RWPE2 (cell line): ENCODE results near the gene DHRS2.
"Not testable (repeated sequence)": the region's sequence is repeated elsewhere in the genome, so short reads cannot be mapped to it uniquely, and the experiment has no call there.

ENCODE experiments used
- ATAC-seq: fragments of 200-7000 bp; cut with Tn5 transposase; 3 replicates; pipeline ENCODE4 v1.9.1; 2021; ENCODE audit warnings: low read depth
- DNase-seq: peaks from one replicate; pipeline ENCODE4 v3.0.0-alpha.2; 2020; ENCODE audit warnings: low spot score
- H3K27ac ChIP-seq: fragments of 450-650 bp; 2 replicates; pipeline ENCODE4 v1.5.1; 2017; ENCODE audit warnings: mild to moderate bottlenecking; ENCODE audit not compliant: poor library complexity, severe bottlenecking
- H3K27me3 ChIP-seq: fragments of 250-450 bp; sonication (Bioruptor Pico); 2 replicates; pipeline ENCODE4 v1.5.1; 2021; ENCODE audit warnings: mild to moderate bottlenecking, moderate library complexity; ENCODE audit not compliant: insufficient read depth, poor library complexity, severe bottlenecking
- H3K36me3 ChIP-seq: fragments of 250-450 bp; sonication (Bioruptor Pico); 2 replicates; pipeline ENCODE4 v1.5.1; 2020; ENCODE audit warnings: low read depth, mild to moderate bottlenecking, moderate library complexity
- H3K4me1 ChIP-seq: fragments of 250-450 bp; sonication (Bioruptor Pico); 2 replicates; pipeline ENCODE4 v1.5.1; 2021; ENCODE audit warnings: mild to moderate bottlenecking, moderate library complexity; ENCODE audit not compliant: insufficient read depth, poor library complexity, severe bottlenecking
- H3K4me3 ChIP-seq: fragments of 250-450 bp; sonication (Bioruptor Pico); 2 replicates; pipeline ENCODE4 v1.5.1; 2021; ENCODE audit warnings: mild to moderate bottlenecking, moderate library complexity; ENCODE audit not compliant: severe bottlenecking
- H3K9me3 ChIP-seq: fragments of 250-450 bp; sonication (Bioruptor Pico); 2 replicates; pipeline ENCODE4 v1.5.1; 2021; ENCODE audit warnings: mild to moderate bottlenecking, moderate library complexity; ENCODE audit not compliant: severe bottlenecking
- CTCF ChIP-seq: fragments of 450-650 bp; IDR thresholded peaks from one replicate; pipeline ENCODE4 v1.5.1; 2017; ENCODE audit warnings: mild to moderate bottlenecking, moderate library complexity; ENCODE audit not compliant: poor library complexity, severe bottlenecking

Gene DHRS2

GRCh38 chr14:23675337-23675736, 39.2 kb downstream of the DHRS2 start:
- no peaks in the 10 kb centered on the region for H3K4me1 ChIP-seq
- no peaks in the 10 kb centered on the region for H3K36me3 ChIP-seq
- no peak overlapping the region for H3K27ac ChIP-seq
- TF ChIP-seq CTCF = no peak
- ATAC-seq (no peak), DNase-seq (no peak)
- no peaks in the 10 kb centered on the region for H3K9me3 ChIP-seq
- H3K4me3 ChIP-seq = no peak overlapping the region
- H3K27me3 ChIP-seq = peaks cover 5% of the 10 kb centered on the region

- ATAC-seq (no peak), DNase-seq (no peak)
- Histone ChIP-seq H3K4me1 (no peaks in the 10 kb centered on the region), H3K27me3 (peaks cover 5% of the 10 kb centered on the region), H3K36me3 (no peaks in the 10 kb centered on the region), H3K27ac (no peak overlapping the region), H3K4me3 (no peak overlapping the region), H3K9me3 (no peaks in the 10 kb centered on the region)
- no peak for TF ChIP-seq CTCF
Measured at GRCh38 chr14:23675906-23676305, 39.7 kb downstream of the DHRS2 start.

GRCh38 chr14:23681337-23681736, 45.2 kb downstream of the DHRS2 start:
- no peaks in the 10 kb centered on the region for H3K4me1 ChIP-seq
- DNase-seq = no peak
- TF ChIP-seq CTCF = no peak
- peaks cover 16% of the 10 kb centered on the region for H3K27me3 ChIP-seq
- H3K36me3 ChIP-seq = no peaks in the 10 kb centered on the region
- H3K4me3 ChIP-seq = no peak overlapping the region
- no peak for ATAC-seq
- H3K27ac ChIP-seq = no peak overlapping the region
- no peaks in the 10 kb centered on the region for H3K9me3 ChIP-seq

DNA sequence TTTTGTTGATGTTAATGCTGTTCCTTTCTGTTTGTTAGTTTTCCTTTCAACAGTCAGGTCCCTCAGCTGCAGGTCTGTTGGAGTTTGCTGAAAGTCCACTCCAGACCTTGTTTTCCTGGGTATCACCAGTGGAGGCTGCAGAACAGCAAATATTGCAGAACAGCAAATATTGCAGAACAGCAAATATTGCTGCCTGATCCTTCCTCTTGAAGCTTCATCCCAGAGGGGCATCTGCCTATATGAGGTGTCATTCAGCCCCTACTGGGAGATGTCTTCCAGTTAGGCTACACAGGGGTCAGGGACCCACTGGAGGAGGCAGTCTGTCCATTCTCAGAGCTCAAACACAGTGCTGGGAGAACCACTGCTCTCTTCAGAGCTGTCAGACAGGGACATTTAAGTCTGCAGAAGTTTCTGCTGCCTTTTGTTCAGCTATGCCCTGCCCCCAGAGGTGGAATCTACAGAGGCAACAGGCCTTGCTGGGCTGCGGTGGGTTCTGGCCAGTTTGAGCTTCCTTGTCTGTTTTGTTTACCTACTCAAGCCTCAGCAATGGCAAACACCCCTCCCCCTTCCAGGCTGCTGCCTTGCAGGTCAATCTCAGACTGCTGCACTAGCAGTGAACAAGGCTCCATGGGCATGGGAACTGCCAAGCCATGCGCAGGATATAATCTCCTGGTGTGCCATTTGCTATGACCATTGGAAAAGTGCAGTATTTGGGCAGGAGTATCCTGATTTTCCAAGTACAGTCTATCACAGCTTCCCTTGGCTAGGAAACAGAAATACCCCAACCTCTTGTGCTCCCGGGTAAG, 53.7 kb downstream of the DHRS2 start:
- H3K4me1 ChIP-seq, DNase-seq, H3K27ac ChIP-seq, H3K36me3 ChIP-seq, H3K4me3 ChIP-seq, ATAC-seq, H3K9me3 ChIP-seq: not testable (repeated sequence)
- H3K27me3 ChIP-seq = peaks cover 15% of the 10 kb centered on the region

GRCh38 chr14:23692416-23692815, 56.3 kb downstream of the DHRS2 start:
- Histone ChIP-seq H3K4me3 (no peak overlapping the region), H3K27me3 (peaks cover 3% of the 10 kb centered on the region), H3K4me1 (peaks cover 10% of the 10 kb centered on the region), H3K27ac (no peak overlapping the region), H3K9me3 (no peaks in the 10 kb centered on the region), H3K36me3 (no peaks in the 10 kb centered on the region)
- no peak for ATAC-seq
- no peak for TF ChIP-seq CTCF
- DNase-seq = no peak
